ENCODE results near the gene CSRP3.

Gene CSRP3

DNA sequence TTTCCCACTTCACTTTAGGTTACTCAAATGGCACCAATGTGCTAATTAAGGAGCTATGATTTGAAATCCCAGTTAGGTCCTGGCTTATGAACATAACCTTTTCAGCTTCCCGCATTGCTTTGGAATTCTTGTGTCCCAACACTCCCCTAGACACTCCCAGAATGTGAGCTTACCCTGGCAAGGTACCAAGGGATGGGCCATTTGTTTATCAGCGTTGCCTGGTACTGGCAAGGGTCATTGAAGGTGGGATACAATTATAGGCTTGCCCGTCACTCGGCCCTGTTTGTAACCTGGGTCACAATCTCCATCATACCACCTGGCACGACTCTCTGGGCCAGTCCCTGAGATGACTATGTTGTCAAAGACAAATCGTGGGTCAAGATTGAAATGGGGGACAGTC, 5.4 kb downstream of the CSRP3 start:
- TF ChIP-seq, protein P1, sequence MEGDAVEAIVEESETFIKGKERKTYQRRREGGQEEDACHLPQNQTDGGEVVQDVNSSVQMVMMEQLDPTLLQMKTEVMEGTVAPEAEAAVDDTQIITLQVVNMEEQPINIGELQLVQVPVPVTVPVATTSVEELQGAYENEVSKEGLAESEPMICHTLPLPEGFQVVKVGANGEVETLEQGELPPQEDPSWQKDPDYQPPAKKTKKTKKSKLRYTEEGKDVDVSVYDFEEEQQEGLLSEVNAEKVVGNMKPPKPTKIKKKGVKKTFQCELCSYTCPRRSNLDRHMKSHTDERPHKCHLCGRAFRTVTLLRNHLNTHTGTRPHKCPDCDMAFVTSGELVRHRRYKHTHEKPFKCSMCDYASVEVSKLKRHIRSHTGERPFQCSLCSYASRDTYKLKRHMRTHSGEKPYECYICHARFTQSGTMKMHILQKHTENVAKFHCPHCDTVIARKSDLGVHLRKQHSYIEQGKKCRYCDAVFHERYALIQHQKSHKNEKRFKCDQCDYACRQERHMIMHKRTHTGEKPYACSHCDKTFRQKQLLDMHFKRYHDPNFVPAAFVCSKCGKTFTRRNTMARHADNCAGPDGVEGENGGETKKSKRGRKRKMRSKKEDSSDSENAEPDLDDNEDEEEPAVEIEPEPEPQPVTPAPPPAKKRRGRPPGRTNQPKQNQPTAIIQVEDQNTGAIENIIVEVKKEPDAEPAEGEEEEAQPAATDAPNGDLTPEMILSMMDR (IDR thresholded peaks at IDR 0.05; ENCODE audit: insufficient read depth, low read length, poor library complexity, severe bottlenecking): no peak
- no peak for TF ChIP-seq EZH2phosphoT487 (conservative IDR thresholded peaks at IDR 0.05; ENCODE audit: low read length)
- Histone ChIP-seq H3K27ac (ENCODE audit: low read depth, low read length) (no peak overlapping the region), H3K4me2 (ENCODE audit: low read depth, low read length, poor library complexity, severe bottlenecking) (no peak overlapping the region), H3K79me2 (ENCODE audit: insufficient read depth, low read length) (no peaks in the 10 kb centered on the region), H2AFZ (ENCODE audit: low read depth, low read length, severe bottlenecking) (no peak overlapping the region), H4K20me1 (ENCODE audit: low read depth, low read length) (no peaks in the 10 kb centered on the region), H3K27me3 (ENCODE audit: low read length) (no peaks in the 10 kb centered on the region), H3K9ac (ENCODE audit: low read length) (no peak overlapping the region), H3K4me3 (ENCODE audit: insufficient read depth, low read length, poor library complexity, severe bottlenecking) (no peak overlapping the region), H3K36me3 (ENCODE audit: low read length) (no peaks in the 10 kb centered on the region), H3K9me2 (replicated peaks; ENCODE audit: insufficient read depth, low read length) (no peaks in the 10 kb centered on the region), H3F3A (ENCODE audit: insufficient read depth) (no peaks in the 10 kb centered on the region), H3K9me3 (ENCODE audit: insufficient read depth, low read length) (no peaks in the 10 kb centered on the region)

DNA sequence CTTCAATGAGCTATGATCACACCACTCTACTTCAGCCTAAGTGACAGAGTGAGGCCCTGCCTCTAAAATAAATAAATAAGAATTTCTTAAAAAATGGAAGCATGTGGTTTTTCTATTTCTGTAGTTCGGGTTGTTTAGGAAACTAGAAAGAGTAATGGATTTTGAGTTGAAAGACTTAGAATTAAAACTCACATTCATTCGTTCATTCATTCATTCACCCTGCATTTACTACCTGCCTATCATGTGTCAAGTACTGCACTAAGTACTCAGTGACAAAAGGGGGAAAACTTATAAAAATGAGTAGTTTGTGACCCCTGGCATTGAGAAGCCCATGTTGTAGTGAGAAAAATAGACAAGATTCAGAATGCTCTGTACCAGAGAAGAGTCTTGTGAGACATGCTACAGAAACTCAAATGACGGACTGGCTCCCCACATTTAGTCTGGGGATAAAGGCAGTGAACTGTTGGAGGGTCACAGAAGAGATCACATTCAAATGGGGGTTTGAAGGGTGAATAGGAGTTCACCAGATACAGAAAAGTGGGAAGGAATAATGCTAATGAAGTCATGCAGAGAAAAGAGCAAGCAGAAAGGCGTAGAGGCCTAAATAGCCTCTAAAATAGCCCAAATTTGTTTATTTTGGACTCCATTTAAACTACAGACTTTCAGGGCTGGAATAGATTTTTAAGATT, 7.0 kb downstream of the CSRP3 start:
- Histone ChIP-seq H3K27me3 (ENCODE audit: low read length) (no peaks in the 10 kb centered on the region), H3K9me2 (replicated peaks; ENCODE audit: insufficient read depth, low read length) (no peaks in the 10 kb centered on the region), H3K9me3 (ENCODE audit: insufficient read depth, low read length) (no peaks in the 10 kb centered on the region), H3K4me2 (ENCODE audit: low read depth, low read length, poor library complexity, severe bottlenecking) (no peak overlapping the region), H3K79me2 (ENCODE audit: insufficient read depth, low read length) (no peaks in the 10 kb centered on the region), H4K20me1 (ENCODE audit: low read depth, low read length) (no peaks in the 10 kb centered on the region), H3K27ac (ENCODE audit: low read depth, low read length) (no peak overlapping the region), H3F3A (ENCODE audit: insufficient read depth) (no peaks in the 10 kb centered on the region), H3K36me3 (ENCODE audit: low read length) (no peaks in the 10 kb centered on the region), H2AFZ (ENCODE audit: low read depth, low read length, severe bottlenecking) (no peak overlapping the region), H3K9ac (ENCODE audit: low read length) (no peak overlapping the region), H3K4me3 (ENCODE audit: insufficient read depth, low read length, poor library complexity, severe bottlenecking) (no peak overlapping the region)
- no peak for TF ChIP-seq EZH2phosphoT487 (conservative IDR thresholded peaks at IDR 0.05; ENCODE audit: low read length)
- TF ChIP-seq, protein P1 (IDR thresholded peaks at IDR 0.05; ENCODE audit: insufficient read depth, low read length, poor library complexity, severe bottlenecking): no peak

DNA sequence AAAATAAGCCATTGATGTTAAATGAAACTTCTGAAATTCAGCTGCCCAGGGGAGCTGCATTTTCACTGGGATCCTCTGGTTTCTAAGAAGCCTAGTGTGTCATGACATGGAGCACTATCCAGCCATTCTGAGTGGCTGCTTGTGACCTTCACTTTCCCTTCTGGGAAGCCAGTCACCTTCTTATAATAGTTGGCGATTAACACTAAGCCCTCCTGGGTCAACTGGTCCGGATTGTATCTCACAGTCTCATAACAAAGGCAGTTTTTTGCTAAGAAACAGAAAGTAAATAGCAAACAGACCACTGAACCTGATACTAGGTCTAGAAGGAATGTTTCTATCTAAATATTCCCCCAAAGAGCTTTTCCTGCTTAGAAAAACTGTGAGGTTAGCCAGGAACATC, 7.9 kb downstream of the CSRP3 start:
- H3F3A ChIP-seq (ENCODE audit: insufficient read depth): no peaks in the 10 kb centered on the region
- no peaks in the 10 kb centered on the region for H3K36me3 ChIP-seq (ENCODE audit: low read length)
- H3K27ac ChIP-seq (ENCODE audit: low read depth, low read length): no peak overlapping the region
- no peaks in the 10 kb centered on the region for H3K27me3 ChIP-seq (ENCODE audit: low read length)
- H3K9ac ChIP-seq (ENCODE audit: low read length): no peak overlapping the region
- TF ChIP-seq, protein P1 (IDR thresholded peaks at IDR 0.05; ENCODE audit: insufficient read depth, low read length, poor library complexity, severe bottlenecking): no peak
- no peak for TF ChIP-seq EZH2phosphoT487 (conservative IDR thresholded peaks at IDR 0.05; ENCODE audit: low read length)
- H3K4me3 ChIP-seq (ENCODE audit: insufficient read depth, low read length, poor library complexity, severe bottlenecking): no peak overlapping the region
- no peak overlapping the region for H3K4me2 ChIP-seq (ENCODE audit: low read depth, low read length, poor library complexity, severe bottlenecking)
- H4K20me1 ChIP-seq (ENCODE audit: low read depth, low read length): no peaks in the 10 kb centered on the region
- no peaks in the 10 kb centered on the region for H3K9me2 ChIP-seq (replicated peaks; ENCODE audit: insufficient read depth, low read length)
- H3K79me2 ChIP-seq (ENCODE audit: insufficient read depth, low read length): no peaks in the 10 kb centered on the region
- no peak overlapping the region for H2AFZ ChIP-seq (ENCODE audit: low read depth, low read length, severe bottlenecking)
- H3K9me3 ChIP-seq (ENCODE audit: insufficient read depth, low read length): no peaks in the 10 kb centered on the region

Data from SU-DHL-6 (cell line).